Activated effector memory CD4-positive, alpha-beta T cell treated with anti-CD3 and anti-CD28 coated beads, Interleukin-2, amount 50 U/mL, for 16 hours (primary cell): ENCODE data around the gene EPHA6.
A peak's percentile ranks its signal among the peaks of the same experiment; 100 is the strongest.
"Not testable (repeated sequence)": the region's sequence is repeated elsewhere in the genome, so short reads cannot be mapped to it uniquely, and the experiment has no call there.

Experiments used
- DNase-seq: peaks from one replicate; pipeline ENCODE4 v3.0.0-alpha.2; 2020

EPHA6 gene

DNA sequence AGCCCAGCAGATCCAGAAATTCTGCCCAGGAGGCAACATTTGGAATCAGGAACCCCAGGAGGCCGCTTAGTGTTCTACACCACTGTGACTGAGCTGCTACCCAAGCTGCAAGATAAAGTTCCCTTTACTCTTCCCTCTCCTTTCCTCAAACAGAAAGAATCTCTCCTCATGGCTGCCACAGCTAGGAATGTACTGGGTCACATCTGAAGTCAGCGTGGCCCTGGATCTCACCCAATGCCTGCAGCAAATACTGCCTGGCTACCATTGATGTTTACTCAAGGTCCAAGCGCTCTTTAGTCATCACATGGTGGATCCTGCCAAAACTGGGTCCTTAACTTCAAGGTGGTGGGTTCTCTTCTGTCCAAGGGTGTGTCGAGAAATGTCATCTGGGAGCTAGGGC, 382.7 kb downstream of the EPHA6 start:
- DNase-seq: no peak

DNA sequence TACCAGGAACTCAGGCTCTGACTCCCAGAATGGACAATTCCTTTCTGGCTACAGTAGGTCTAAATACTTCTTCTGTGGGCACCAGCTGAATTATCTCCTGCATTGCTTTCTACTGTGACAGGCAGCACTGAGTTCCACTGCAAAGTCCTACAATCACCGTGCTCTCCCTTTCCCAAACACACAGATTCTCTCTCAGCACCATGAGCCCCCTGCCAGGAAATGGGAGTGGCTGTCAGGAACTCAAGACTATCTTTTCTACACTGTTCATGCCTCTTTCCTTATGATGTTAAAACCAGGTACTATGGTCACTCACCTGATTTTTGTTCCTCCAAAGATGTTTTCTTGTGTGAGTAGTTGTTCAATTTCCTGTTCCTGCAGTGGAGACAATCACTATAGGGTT, 383.4 kb downstream of the EPHA6 start:
- DNase-seq: no peak

DNA sequence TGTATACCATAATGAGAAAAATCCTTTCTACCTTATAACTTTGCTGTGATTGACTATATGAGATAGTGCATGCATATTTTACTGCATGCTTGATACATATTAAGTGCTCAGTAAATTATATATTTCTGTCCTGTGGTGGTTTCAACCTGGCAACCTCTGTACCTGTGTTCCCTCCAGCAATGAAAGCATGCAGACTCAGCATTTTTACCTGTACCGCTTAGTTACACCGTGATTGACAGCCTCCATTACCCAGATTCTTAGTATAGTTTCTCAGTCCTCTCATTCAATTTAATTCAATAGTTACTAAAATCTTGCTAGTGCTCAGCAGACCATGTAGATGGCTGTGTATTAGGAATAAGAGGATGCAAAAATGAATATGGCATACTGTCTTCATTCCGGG, 386.0 kb downstream of the EPHA6 start:
- DNase-seq: no peak

DNA sequence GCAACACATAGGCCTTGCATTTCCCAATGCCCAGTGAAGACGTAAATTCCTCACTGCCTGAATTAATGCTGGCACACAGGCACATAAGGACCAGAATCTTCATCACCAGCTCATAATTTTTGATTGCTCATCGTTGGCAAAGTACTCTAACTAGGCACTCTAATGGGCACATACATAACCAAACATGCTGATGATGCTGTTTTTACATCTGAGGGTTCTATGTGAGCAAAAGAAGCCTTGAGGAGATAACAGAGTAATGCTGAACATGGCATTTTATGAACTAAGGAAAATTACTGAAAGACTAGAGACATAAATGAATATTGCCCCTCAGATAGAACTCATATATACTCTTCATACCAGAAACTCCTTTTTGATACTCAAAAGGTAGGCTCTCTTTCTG, 387.4 kb downstream of the EPHA6 start:
- DNase-seq: no peak

DNA sequence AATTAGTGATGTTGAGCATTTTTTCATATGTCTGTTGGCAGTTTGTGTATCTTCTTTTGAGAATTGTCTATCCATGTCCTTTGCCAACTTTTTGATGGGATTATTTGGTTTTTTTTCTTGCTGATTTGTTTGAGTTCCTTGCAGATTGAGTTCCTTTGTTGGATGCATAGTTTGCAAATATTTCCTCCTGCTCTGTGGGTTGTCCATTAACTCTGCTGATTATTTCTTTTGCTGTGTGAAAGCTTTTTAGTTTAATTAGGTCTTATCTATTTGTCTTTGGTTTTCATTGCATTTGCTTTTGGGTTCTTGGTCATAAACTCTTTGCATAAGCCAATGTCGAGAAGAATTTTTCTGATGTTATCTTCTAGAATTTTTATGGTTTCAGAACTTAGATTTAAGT, 414.6 kb downstream of the EPHA6 start:
- DNase-seq: no peak

DNA sequence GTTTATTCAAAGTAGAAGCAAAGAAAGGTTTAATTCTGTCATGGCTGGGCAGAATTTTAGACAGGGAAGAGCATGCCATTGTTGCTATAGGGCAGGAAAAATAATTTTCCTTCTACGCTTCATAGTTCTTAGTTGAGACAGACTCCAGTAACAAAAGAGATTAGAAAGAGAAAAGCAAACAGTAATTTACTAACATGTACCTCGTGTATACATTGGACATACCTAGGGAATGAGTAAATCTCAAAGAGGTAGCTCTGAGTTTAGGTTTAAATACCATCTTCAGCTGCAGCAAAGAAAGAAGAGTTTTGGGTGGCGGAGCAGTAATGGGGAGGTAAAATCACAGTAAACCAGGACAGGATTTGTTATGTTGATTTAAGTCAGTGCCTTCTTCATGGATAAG, 416.1 kb downstream of the EPHA6 start:
- no peak for DNase-seq

- no peak for DNase-seq
Measured at GRCh38 chr3:97232393-97233034, 418.1 kb downstream of the EPHA6 start.

- no peak for DNase-seq
Measured at GRCh38 chr3:97235179-97235578, 420.8 kb downstream of the EPHA6 start.

DNA sequence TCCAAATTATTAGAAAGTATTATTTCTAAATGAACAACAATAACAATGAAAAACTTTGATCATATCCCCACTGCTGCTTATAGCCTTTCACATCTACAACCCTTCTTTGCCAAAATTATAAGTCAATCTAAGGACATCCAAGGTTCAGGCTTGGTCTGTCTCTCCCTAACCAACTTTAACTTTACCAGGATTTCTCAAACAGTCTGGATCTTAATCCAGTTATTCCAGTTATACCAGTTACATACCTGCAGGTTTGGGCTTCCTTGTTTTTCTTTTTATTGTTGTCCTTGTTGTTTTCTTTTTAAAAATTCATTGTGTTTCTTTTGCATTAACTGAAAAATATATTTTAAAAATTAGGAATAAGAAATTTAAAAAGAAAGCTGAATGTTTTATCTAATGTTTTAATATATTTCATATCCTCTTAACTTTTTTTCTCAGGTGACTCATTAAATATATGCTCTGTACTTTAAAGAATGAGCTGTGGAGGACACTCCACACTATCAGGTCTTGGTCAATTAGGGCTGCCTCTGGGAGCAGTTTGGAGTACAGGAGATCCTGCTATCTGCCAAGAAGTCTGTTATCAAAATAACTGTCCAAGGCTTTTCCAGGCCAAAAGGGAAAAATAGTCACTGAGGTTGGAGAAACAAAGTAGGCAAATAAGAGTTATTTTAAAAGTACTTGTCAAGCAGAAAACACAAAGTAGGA, 421.4 kb downstream of the EPHA6 start:
- no peak for DNase-seq

GRCh38 chr3:97241417-97241816, 427.0 kb downstream of the EPHA6 start:
- DNase-seq: no peak

GRCh38 chr3:97245201-97245910, 431.0 kb downstream of the EPHA6 start:
- no peak for DNase-seq

- DNase-seq: no peak
Measured at GRCh38 chr3:97256060-97256459, 441.7 kb downstream of the EPHA6 start.

DNA sequence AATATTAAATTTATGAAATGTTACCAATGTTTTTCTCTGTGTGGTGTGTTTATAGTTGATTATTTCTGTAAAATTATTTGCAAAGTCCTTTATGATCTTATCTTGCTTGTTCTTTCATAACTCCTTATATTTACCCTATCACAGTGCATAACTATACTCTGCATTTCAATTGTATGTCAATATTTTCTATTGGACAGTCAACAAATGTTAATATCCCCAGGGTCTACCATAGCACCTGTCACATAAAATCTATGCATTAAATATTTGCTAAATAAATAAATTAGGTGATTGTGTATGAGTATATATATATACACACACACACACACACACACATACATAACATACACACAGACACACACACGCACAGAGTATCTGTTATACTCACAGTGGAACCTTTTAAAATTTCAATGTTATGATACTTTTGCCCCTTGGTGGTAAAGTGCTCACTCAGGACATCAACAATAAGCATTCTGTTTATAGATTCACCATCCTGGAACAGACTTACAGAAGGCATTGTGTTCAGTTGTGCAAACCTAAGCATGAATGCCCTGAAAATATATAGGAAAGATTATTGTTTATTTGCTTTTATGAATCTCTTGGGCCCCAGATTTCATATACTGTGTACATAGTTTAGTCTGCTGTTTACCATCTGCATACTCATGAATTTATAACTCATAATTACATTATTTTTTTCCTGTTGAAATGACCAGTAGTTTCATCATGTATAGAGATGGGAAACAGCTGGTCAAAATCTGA, 443.7 kb downstream of the EPHA6 start:
- DNase-seq: no peak

- no peak for DNase-seq
Measured at GRCh38 chr3:97259263-97259662, 444.9 kb downstream of the EPHA6 start.

GRCh38 chr3:97264180-97264579, 449.8 kb downstream of the EPHA6 start:
- no peak for DNase-seq

GRCh38 chr3:97265237-97266005, 451.0 kb downstream of the EPHA6 start:
- DNase-seq: no peak

- DNase-seq: no peak
Measured at GRCh38 chr3:97269202-97269601, 454.8 kb downstream of the EPHA6 start.

DNA sequence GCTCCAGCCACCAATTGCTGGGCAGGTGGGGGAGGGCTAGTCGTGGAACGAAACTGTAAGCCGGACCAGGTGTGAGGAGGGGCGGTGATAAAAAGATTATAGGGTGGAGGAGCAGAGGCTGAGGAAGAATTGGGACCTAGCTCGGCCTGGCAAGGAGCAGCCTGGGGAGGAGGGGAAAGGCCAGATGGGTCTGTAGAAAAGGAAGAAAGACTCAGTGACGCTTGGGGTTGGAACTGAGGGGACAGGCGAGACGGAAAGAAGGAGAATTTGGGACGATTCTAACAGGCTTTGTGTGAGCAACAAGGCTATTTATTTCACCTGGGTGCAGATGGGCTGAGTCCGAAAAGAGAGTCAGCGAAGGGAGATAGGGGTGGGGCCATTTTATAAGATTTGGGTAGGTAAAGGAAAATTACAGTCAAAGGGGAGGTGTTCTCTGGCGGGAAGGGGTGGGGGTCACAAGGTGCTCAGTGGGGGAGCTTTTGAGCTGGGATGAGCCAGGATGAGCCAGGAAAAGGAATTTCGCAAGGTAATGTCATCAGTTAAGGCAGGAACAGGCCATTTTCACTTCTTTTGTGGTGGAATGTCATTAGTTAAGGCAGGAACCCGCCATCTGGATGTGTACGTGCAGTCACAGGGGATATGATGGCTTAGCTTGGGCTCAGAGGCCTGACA, 462.6 kb downstream of the EPHA6 start:
- DNase-seq: not testable (repeated sequence)

DNA sequence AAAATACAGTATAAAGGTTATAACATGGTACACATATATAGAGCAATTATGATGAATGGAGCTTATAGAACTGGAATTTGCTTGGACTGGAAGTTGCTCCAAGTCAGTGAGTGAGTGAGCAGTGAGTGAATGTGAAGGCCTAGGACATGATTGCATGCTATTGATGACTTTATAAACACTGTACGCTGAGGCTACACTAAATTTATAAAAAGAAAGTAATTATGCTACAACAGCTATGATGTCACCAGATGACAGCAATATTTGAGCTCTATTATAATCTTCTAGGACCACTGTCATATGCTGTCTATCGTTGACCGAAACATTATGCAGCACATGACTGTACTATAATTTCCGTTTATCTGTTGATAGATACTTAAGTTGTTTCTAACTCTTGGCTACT, 463.3 kb downstream of the EPHA6 start:
- DNase-seq: no peak

- no peak for DNase-seq
Measured at GRCh38 chr3:97278506-97278905, 464.1 kb downstream of the EPHA6 start.

GRCh38 chr3:97291901-97292300, 477.5 kb downstream of the EPHA6 start:
- DNase-seq: peak; percentile 58

DNA sequence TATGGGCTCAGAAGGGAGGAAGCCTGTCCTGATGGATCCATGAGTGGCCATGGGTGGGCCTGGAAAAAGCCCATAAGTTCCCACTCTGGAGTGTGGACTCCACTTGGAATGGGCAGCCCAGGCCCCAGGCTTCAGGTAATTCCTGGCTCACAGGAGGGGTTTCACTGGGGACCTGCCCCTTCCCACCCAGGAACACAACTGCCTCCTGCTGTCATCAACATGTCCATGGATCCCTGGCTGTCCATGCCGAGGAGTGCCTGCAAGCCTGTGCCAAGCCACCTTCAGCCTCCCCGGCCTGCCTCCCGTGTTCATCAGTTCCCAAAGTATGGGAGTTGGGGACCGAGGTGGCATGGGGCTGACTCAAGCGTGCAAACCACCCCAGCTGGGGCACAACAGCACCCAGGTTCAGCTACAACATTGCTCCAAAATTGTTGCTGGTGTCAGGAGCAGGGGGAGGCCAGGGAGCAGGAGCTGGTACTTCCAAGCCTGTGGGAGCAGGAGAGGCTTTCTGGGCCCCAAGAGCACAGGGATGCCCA, 479.3 kb downstream of the EPHA6 start:
- no peak for DNase-seq
